Fibroblast of villous mesenchyme (primary cell): Measurements from ENCODE around the gene CBX1. TPM values are rescaled to one million over a fixed set of nuclear protein-coding genes. Genes with fewer than 3 reads are reported as not detected.
A peak's percentile ranks its signal among the peaks of the same experiment; 100 is the strongest.

Experiments used
- DNase-seq: peaks from one replicate; pipeline ENCODE4 v3.0.0-alpha.2; 2010; ENCODE audit warnings: low read depth
- H3K4me3 ChIP-seq: 2 replicates; pipeline ENCODE4 v1.5.1; 2011; ENCODE audit warnings: low read depth, mild to moderate bottlenecking, low read length
- CTCF ChIP-seq: IDR thresholded peaks from 2 replicates; pipeline ENCODE4 v1.5.1; 2012; ENCODE audit warnings: low read depth, mild to moderate bottlenecking, low read length; ENCODE audit not compliant: insufficient read depth
- total RNA-seq: library from RNA; depleted of rRNA; stranded (reverse); fragments of >200 nt; gene quantifications from 2 replicates; pipeline ENCODE4 v1.2.3, GENCODE V29; 2012

The CBX1 gene
- 42.5 and 60.9 TPM in 2 replicates for total RNA-seq

- peak; percentile 94 for DNase-seq
- TF ChIP-seq CTCF, result no peak
Observed at GRCh38 chr17:48101012-48101720, at the start of gene CBX1. CBX1 (minus strand) TSS chr17:48101478; CDS start chr17:48077004, 24,474 bp downstream.

GRCh38 chr17:48150597-48151001 is 49.3 kb upstream of the CBX1 start:
- no peak for TF ChIP-seq CTCF
- H3K4me3 ChIP-seq, result no peak overlapping the region
- DNase-seq, result no peak

More at GRCh38 chr17:48101012-48101720, at the start of gene CBX1:
- peak within 1 kb of the TSS; percentile 92 for H3K4me3 ChIP-seq

GRCh38 chr17:48149787-48150463 is 48.6 kb upstream of the CBX1 start:
- no peak overlapping the region for H3K4me3 ChIP-seq
- no peak for DNase-seq
- TF ChIP-seq CTCF, result no peak

- H3K4me3 ChIP-seq, result no peak overlapping the region
- no peak for TF ChIP-seq CTCF
- DNase-seq, result peak; percentile 24
Observed at GRCh38 chr17:48148854-48149786, 47.8 kb upstream of the CBX1 start.

- TF ChIP-seq CTCF, result no peak
- H3K4me3 ChIP-seq, result no peak overlapping the region
- DNase-seq, result no peak
Observed at GRCh38 chr17:48148029-48148770, 46.9 kb upstream of the CBX1 start.
